HepG2 (cell line): ENCODE results near the gene ESF1. TPM values are rescaled to one million over a fixed set of nuclear protein-coding genes. Genes with fewer than 3 reads are reported as not detected.
A peak's percentile ranks its signal among the peaks of the same experiment; 100 is the strongest.

ENCODE experiments used
- DMAP1 ChIP-seq: IDR thresholded peaks from 2 replicates; pipeline ENCODE4 v1.6.1; 2016
- ETV6 ChIP-seq: sonication (generic); formaldehyde crosslinking; conservative IDR thresholded peaks from 2 replicates; pipeline ENCODE4 v1.4.0; 2020; ENCODE audit warnings: missing genetic modification reagents
- JUN ChIP-seq: sonication (generic); formaldehyde crosslinking; IDR thresholded peaks from 2 replicates; pipeline ENCODE4 v1.4.0; 2020; ENCODE audit warnings: mild to moderate bottlenecking, missing genetic modification reagents
- KDM1A ChIP-seq: IDR thresholded peaks from 2 replicates; pipeline ENCODE4 v1.6.1; 2016; ENCODE audit warnings: missing compliant biosample characterization
- SETDB1 ChIP-seq: sonication (generic); formaldehyde crosslinking; IDR thresholded peaks from 2 replicates; pipeline ENCODE4 v1.5.1; 2020; ENCODE audit warnings: missing genetic modification reagents, mild to moderate bottlenecking, borderline replicate concordance
- SP2 ChIP-seq: sonication (generic); formaldehyde crosslinking; IDR thresholded peaks from 2 replicates; pipeline ENCODE4 v1.5.1; 2020; ENCODE audit warnings: mild to moderate bottlenecking, missing genetic modification reagents
- SP5 ChIP-seq: IDR thresholded peaks from 2 replicates; pipeline ENCODE4 v1.6.1; 2016; ENCODE audit warnings: low read depth, borderline replicate concordance
- SPEN ChIP-seq: sonication (generic); formaldehyde crosslinking; IDR thresholded peaks from 2 replicates; pipeline ENCODE4 v1.5.1; 2020; ENCODE audit warnings: low read depth, mild to moderate bottlenecking, missing genetic modification reagents
- TCF12 ChIP-seq, 2 experiments: fragments of 450-650 bp in 1 of 2; sonication (generic) in 1 of 2; formaldehyde crosslinking in 1 of 2; IDR thresholded peaks; 2 replicates each; pipeline versions ENCODE4 v1.6.1 to v1.8.0; 2017 to 2022; ENCODE audit warnings: antibody characterized with exemption in 1 of 2, mild to moderate bottlenecking in 1 of 2, missing genetic modification reagents in 1 of 2, moderate library complexity in 1 of 2
- ZBTB20 ChIP-seq: sonication (generic); formaldehyde crosslinking; IDR thresholded peaks from 2 replicates; pipeline ENCODE4 v1.8.1; 2023; ENCODE audit warnings: missing genetic modification reagents, low read depth, mild to moderate bottlenecking, borderline replicate concordance
- ZBTB8A ChIP-seq: sonication (generic); formaldehyde crosslinking; IDR thresholded peaks from 2 replicates; pipeline ENCODE4 v1.4.0; 2020; ENCODE audit warnings: mild to moderate bottlenecking, low read depth, missing genetic modification reagents, borderline replicate concordance
- ZNF33B ChIP-seq: sonication (generic); formaldehyde crosslinking; IDR thresholded peaks from 2 replicates; pipeline ENCODE4 v1.5.1; 2020; ENCODE audit warnings: mild to moderate bottlenecking, missing genetic modification reagents
- ZNF615 ChIP-seq: sonication (generic); formaldehyde crosslinking; IDR thresholded peaks from 2 replicates; pipeline ENCODE4 v1.5.0; 2020; ENCODE audit warnings: mild to moderate bottlenecking, missing genetic modification reagents, borderline replicate concordance
- ZNF737 ChIP-seq: sonication (generic); formaldehyde crosslinking; IDR thresholded peaks from 2 replicates; pipeline ENCODE4 v1.5.0; 2020; ENCODE audit warnings: missing genetic modification reagents, mild to moderate bottlenecking, borderline replicate concordance
- ZSCAN29 ChIP-seq: sonication (generic); formaldehyde crosslinking; conservative IDR thresholded peaks from 2 replicates; pipeline ENCODE4 v1.4.0; 2020; ENCODE audit warnings: mild to moderate bottlenecking, missing genetic modification reagents
- polyA plus RNA-seq, 8 experiments: library from polyadenylated mRNA; depleted of rRNA in 3 of 8; stranded (reverse) in 7 of 8; unstranded in 1 of 8; fragments of >200 nt; fragmentation: Illumina TruSeq in 4 of 8; extraction: Trizol in 4 of 8; gene quantifications; 2 replicates each; pipeline versions ENCODE4 v1.2.1 to v1.2.3, GENCODE V29; 2011 to 2016; ENCODE audit warnings: low read depth in 4 of 8, missing spikeins in 1 of 8, mixed read lengths in 1 of 8; ENCODE audit not compliant: insufficient read depth in 1 of 8
- total RNA-seq, 5 experiments: library from RNA; depleted of rRNA; stranded (reverse); fragments of >200 nt; fragmentation: Illumina TruSeq; extraction: Trizol; gene quantifications; 2 replicates each; pipeline ENCODE4 v1.2.3, GENCODE V29; 2016; ENCODE audit warnings: low read depth in 1 of 5
- TF ChIP-seq, protein P1 (sequence below): sonication (generic); formaldehyde crosslinking; IDR thresholded peaks from 2 replicates; pipeline ENCODE4 v1.8.0; 2022; ENCODE audit warnings: missing genetic modification reagents, mild to moderate bottlenecking, inconsistent platforms, borderline replicate concordance
- TF ChIP-seq, protein P2 (sequence below): sonication (generic); formaldehyde crosslinking; IDR thresholded peaks from 2 replicates; pipeline ENCODE4 v1.5.0; 2020; ENCODE audit warnings: mild to moderate bottlenecking, missing genetic modification reagents, borderline replicate concordance

ESF1 gene
- total and polyA plus RNA-seq, 2 of the 13 experiments (the other 11 are each of a cell fraction or from before 2014, with no cell fraction given): 7.3 to 66.9 TPM

DNA sequence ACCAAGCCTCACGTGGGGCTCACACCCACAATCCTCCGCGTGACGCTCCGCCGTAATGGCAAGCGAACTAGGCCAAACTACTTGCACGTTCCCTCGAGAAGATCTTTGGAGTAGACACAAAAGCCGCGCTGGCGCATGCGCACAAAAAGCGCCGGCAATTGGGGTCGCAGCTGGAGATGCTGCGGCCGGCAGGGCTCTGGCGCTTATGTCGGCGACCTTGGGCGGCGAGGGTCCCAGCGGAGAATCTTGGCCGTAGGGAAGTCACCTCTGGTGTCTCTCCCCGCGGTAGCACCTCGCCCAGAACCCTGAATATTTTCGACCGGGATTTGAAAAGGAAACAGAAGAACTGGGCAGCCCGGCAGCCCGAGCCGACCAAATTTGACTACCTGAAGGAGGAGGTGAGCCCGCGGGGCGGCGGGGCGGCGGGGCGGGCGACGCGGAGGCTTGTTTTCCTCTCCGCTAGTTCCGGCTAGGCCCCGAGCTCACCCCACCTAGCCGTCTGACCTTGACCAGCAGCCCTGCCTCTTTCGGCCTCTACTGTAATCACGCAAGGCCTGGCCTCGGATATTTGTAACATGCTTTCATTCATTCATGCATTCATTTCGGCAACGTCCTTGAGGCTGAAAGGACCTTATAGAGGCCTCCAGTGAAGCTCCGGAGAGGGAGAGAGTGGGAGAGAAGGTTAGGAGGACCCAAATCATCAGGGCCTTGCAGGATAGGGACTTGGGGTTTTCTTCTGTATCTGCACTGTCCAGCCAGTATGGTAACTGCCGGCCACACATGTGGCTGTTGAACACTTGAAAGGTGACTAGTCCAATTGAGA is at the start of gene ESF1, which contains the start of gene NDUFAF5 (continued):
- TF ChIP-seq, protein P1, sequence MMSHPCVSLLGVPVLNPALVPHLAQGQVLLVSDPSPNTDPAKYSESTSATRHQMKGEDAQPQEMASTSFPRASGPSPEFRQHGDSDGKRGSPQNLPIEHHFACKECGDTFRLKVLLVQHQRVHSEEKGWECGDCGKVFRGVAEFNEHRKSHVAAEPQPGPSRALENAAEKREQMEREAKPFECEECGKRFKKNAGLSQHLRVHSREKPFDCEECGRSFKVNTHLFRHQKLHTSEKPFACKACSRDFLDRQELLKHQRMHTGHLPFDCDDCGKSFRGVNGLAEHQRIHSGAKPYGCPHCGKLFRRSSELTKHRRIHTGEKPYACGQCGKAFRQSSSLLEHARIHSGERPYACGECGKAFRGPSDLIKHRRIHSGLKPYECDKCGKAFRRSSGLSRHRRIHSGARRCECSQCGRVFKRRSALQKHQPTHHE (CRISPR knock-in tag): peak; percentile 75
- TF ChIP-seq SETDB1: no peak; the same call in 1 of the 2 replicates
- no peak for TF ChIP-seq TCF12 (IDR thresholded peaks at IDR 0.05)
- peak; percentile 79; the same call in 1 of the 2 replicates for TF ChIP-seq TCF12 (CRISPR knock-in tag; IDR thresholded peaks at IDR 0.05)
- peak; percentile 96 for TF ChIP-seq KDM1A (CRISPR knock-in tag)
- TF ChIP-seq JUN (CRISPR knock-in tag): no peak; the same call in 1 of the 2 replicates
- TF ChIP-seq ZNF615 (CRISPR knock-in tag): peak; percentile 56; the same call in 1 of the 2 replicates
- peak; percentile 87 for TF ChIP-seq ZBTB20
- TF ChIP-seq SPEN (CRISPR knock-in tag): peak; percentile 100
- TF ChIP-seq, protein P2, sequence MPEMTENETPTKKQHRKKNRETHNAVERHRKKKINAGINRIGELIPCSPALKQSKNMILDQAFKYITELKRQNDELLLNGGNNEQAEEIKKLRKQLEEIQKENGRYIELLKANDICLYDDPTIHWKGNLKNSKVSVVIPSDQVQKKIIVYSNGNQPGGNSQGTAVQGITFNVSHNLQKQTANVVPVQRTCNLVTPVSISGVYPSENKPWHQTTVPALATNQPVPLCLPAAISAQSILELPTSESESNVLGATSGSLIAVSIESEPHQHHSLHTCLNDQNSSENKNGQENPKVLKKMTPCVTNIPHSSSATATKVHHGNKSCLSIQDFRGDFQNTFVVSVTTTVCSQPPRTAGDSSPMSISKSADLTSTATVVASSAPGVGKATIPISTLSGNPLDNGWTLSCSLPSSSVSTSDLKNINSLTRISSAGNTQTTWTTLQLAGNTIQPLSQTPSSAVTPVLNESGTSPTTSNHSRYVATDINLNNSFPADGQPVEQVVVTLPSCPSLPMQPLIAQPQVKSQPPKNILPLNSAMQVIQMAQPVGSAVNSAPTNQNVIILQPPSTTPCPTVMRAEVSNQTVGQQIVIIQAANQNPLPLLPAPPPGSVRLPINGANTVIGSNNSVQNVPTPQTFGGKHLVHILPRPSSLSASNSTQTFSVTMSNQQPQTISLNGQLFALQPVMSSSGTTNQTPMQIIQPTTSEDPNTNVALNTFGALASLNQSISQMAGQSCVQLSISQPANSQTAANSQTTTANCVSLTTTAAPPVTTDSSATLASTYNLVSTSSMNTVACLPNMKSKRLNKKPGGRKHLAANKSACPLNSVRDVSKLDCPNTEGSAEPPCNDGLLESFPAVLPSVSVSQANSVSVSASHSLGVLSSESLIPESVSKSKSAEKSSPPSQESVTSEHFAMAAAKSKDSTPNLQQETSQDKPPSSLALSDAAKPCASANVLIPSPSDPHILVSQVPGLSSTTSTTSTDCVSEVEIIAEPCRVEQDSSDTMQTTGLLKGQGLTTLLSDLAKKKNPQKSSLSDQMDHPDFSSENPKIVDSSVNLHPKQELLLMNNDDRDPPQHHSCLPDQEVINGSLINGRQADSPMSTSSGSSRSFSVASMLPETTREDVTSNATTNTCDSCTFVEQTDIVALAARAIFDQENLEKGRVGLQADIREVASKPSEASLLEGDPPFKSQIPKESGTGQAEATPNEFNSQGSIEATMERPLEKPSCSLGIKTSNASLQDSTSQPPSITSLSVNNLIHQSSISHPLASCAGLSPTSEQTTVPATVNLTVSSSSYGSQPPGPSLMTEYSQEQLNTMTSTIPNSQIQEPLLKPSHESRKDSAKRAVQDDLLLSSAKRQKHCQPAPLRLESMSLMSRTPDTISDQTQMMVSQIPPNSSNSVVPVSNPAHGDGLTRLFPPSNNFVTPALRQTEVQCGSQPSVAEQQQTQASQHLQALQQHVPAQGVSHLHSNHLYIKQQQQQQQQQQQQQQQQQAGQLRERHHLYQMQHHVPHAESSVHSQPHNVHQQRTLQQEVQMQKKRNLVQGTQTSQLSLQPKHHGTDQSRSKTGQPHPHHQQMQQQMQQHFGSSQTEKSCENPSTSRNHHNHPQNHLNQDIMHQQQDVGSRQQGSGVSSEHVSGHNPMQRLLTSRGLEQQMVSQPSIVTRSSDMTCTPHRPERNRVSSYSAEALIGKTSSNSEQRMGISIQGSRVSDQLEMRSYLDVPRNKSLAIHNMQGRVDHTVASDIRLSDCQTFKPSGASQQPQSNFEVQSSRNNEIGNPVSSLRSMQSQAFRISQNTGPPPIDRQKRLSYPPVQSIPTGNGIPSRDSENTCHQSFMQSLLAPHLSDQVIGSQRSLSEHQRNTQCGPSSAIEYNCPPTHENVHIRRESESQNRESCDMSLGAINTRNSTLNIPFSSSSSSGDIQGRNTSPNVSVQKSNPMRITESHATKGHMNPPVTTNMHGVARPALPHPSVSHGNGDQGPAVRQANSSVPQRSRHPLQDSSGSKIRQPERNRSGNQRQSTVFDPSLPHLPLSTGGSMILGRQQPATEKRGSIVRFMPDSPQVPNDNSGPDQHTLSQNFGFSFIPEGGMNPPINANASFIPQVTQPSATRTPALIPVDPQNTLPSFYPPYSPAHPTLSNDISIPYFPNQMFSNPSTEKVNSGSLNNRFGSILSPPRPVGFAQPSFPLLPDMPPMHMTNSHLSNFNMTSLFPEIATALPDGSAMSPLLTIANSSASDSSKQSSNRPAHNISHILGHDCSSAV (CRISPR knock-in tag): peak; percentile 88
- TF ChIP-seq ZNF33B (CRISPR knock-in tag): peak; percentile 89; the same call in 1 of the 2 replicates
- peak; percentile 85 for TF ChIP-seq SP5 (CRISPR knock-in tag)
- peak; percentile 34 for TF ChIP-seq ZBTB8A (CRISPR knock-in tag)
- peak; percentile 98 for TF ChIP-seq DMAP1 (CRISPR knock-in tag)
- peak; percentile 71 for TF ChIP-seq ZSCAN29 (CRISPR knock-in tag)
- 0 out of 2 replicates have a peak, but pooled peaks have one; percentile 88 for TF ChIP-seq ZNF737 (CRISPR knock-in tag)
- peak; percentile 63 for TF ChIP-seq SP2 (CRISPR knock-in tag)
- TF ChIP-seq ETV6 (CRISPR knock-in tag): peak; percentile 76
